LNCaP clone FGC (cell line): ENCODE measurements around the gene ZNF136.

ENCODE experiments used
- DNase-seq: peaks from one replicate; pipeline ENCODE4 v3.0.0-alpha.2; 2011; ENCODE audit warnings: low read depth
- H3K4me3 ChIP-seq: 2 replicates; pipeline ENCODE4 v1.5.1; 2011; ENCODE audit warnings: mild to moderate bottlenecking, low read depth, low read length, control low read depth
- TF ChIP-seq, protein P1 (sequence below): IDR thresholded peaks from 2 replicates; pipeline ENCODE4 v1.5.1; 2012; ENCODE audit warnings: mild to moderate bottlenecking; ENCODE audit not compliant: control insufficient read depth, insufficient read depth; ENCODE audit errors: extremely low read depth

The ZNF136 gene

DNA sequence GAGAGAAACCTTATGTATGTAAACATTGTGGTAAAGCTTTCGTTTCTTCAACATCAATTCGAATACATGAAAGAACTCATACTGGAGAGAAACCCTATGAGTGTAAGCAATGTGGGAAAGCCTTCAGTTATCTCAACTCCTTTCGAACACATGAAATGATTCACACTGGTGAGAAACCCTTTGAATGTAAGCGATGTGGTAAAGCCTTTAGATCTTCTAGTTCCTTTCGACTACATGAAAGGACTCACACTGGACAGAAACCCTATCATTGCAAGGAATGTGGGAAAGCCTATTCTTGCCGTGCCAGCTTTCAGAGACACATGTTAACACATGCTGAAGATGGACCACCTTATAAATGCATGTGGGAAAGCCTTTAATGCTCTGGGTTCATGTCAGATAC lies 24.7 kb downstream of the ZNF136 start:
- no peak for DNase-seq
- TF ChIP-seq, protein P1, sequence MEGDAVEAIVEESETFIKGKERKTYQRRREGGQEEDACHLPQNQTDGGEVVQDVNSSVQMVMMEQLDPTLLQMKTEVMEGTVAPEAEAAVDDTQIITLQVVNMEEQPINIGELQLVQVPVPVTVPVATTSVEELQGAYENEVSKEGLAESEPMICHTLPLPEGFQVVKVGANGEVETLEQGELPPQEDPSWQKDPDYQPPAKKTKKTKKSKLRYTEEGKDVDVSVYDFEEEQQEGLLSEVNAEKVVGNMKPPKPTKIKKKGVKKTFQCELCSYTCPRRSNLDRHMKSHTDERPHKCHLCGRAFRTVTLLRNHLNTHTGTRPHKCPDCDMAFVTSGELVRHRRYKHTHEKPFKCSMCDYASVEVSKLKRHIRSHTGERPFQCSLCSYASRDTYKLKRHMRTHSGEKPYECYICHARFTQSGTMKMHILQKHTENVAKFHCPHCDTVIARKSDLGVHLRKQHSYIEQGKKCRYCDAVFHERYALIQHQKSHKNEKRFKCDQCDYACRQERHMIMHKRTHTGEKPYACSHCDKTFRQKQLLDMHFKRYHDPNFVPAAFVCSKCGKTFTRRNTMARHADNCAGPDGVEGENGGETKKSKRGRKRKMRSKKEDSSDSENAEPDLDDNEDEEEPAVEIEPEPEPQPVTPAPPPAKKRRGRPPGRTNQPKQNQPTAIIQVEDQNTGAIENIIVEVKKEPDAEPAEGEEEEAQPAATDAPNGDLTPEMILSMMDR = no peak
- no peak overlapping the region for H3K4me3 ChIP-seq

DNA sequence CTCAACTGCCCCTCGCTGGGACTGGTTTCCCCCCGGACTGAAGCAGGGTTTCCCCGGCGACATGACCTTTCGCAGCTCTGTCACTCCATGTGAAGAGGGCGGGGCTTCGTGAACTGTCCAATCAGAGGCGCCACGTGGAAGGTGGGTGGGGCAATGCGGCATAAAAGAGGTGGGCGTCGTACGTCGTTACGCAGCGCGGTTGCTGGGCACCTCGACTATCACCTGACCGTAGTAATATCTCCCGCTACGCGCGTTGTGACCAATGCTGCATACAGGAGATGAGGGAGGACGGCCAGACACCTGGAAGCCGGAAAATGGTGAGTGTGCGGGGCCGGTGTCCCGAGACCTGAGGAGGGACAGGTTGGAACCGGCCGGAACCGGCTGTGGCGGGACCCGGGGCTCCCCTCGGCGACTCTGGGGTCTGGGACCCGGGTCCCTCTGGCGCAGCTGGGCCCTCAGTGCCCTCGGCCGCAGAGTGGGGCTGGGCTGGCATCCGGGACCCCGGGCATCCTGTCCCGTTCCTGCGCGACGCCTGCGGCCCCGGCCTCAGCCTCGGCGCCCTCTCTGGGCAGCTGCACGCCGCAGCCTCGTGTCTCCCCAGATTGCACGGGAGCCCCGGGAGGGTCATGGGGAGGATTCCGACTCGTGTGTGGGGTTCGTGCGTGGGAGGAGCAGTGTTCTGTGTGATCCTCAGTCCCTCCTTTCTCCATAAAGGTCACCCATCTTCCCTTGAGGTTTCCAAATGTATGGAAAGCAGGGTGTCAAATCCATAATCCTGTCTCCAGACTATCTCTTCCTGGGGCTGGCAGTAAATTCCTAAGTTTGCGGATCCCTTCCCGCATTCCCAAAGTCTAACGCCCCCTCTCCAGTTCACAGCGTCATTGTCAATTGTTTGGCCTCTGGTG lies 32.2 kb downstream of the ZNF136 start:
- DNase-seq = peak; percentile 55
- H3K4me3 ChIP-seq = peak overlapping the region; percentile 58
- TF ChIP-seq, protein P1 = no peak

DNA sequence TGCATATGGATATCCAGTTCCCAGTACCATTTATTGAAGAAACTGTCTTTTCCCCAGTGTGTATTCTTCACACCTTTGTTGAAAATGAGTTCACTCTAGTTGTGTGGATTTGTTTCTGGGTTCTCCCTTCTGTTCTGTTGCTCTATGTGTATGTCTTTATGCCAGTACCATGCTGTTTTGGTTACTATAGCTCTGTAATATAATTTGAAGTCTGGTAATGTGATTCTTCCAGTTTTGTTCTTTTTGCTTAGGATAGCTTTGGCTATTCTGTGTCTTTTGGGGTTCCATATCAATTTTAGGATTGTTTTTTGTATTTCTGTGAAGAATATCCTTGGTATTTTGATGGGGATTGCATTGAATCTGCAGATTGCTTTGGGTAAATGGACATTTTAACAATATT lies 35.2 kb downstream of the ZNF136 start:
- TF ChIP-seq, protein P1 = no peak
- no peak overlapping the region for H3K4me3 ChIP-seq
- no peak for DNase-seq

DNA sequence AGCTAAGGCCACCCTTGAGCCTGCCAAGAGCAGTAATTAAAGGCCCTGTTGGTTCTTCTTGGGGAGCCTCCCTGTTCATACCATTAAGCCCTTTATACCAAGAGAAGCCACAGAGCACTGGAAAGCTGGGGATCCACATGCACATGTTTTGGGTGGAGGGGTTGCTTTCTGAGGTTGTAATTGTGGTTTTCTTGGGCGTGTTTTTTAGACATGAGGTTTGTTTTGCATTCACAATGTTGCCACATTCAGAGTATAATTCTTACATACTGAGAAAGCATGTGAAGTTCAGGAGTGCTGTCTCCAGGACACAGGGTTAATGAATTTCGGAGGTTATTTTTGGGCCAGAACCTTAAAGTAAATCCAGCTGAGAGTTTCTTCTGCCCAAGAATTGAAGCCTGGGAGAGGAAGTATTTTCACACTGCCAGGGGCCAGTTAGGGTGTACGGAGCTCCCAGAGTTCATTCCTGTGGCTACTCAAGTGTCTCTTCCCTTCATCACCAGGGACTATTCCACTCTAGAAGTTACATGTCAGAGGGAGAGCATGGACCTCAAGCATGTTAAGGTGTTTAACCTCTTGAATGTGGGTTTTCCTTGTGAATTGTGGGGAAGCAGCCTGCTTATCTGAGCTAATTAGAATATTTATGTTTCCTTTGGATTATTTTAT lies 37.0 kb downstream of the ZNF136 start:
- H3K4me3 ChIP-seq = no peak overlapping the region
- no peak for DNase-seq
- TF ChIP-seq, protein P1 = no peak

DNA sequence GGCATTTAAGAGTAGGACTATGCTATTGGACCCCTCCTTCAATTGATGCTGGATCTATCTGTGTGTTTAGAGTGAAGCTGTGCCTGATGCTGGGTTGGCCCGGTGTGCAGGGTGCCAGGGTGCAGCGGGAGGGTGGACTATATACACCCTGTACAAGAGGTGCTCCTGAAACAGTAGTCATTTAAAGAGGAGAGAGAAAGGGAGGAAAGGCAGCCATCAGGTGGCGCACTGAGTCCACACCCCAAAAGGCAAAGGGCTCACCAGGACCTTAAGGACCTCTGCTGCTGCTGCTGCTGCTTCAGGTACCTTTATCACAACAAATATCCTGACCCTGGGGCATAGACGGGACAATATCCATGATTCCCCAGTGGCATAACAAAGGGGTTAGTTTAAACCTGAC lies 39.4 kb downstream of the ZNF136 start:
- TF ChIP-seq, protein P1 = peak; percentile 49
- no peak overlapping the region for H3K4me3 ChIP-seq
- DNase-seq = peak; percentile 11

DNA sequence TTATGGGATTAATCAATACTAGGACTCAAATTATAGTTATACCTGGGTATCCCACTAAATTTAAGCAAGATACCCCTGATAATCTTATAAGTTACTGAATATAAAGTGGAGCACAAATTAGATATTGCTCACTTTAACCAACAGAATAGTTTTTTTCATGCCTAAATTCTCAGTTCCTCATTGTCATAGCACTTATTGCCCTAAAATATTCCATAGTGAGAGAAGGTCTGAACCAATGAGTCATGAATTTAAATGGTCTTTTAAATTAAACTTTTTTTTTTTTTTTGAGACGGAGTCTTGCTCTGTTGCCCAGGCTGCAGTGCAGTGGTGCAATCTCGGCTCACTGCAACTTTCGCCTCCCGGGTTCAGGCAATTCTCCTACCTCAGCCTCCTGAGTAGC lies 42.4 kb downstream of the ZNF136 start:
- H3K4me3 ChIP-seq = no peak overlapping the region
- DNase-seq = no peak
- TF ChIP-seq, protein P1 = no peak
